Measurements from ENCODE around the gene PDZK1IP1.
A peak's percentile ranks its signal among the peaks of the same experiment; 100 is the strongest.
"Not testable (repeated sequence)": the region's sequence is repeated elsewhere in the genome, so short reads cannot be mapped to it uniquely, and the experiment has no call there.

PDZK1IP1 gene

DNA sequence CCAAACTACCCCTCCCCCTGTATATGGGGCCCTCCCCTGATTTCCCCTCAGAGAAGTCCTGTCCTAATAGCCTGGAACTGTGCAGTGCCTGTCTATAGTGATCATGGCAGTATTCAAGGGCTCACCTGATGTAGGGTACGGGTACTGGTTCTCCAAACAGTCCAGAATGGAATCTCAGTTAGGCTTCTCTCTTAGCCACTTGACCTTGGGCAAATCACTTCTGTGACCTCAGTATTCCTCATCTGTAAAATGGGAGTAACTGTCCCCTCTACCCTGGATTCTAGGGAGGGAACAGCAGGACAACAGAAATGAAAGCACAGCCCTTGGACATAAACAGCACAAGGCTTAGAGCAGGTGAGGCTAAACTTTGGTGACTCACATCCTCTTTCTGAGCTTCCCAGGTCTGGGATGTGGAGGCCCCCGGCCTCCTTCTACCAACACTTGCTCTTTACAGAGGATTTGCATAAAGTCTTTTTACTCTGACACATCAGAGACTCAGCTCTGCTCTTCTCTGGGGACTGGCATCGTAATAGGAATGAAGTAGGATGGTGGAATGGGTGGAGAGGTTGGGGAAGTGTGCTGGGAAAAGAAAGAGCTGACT, 20.0 kb upstream of the PDZK1IP1 start:
- DNase-seq = no peak
- H3K27me3 ChIP-seq = peaks cover 0 to 22% of the 10 kb centered on the region in 2 donors
- TF ChIP-seq CTCF (IDR thresholded peaks at IDR 0.05) = no peak
- H3K9me3 ChIP-seq = no peaks in the 10 kb centered on the region
- no peaks in the 10 kb centered on the region for H3K36me3 ChIP-seq
- H3K4me1 ChIP-seq = no peaks in the 10 kb centered on the region
- intact Hi-C loops (cut with DNase I; ENCODE audit: low total_unique reads) = no loop called here
- H3K27ac ChIP-seq = no peak overlapping the region
- no peak overlapping the region for H3K4me3 ChIP-seq

DNA sequence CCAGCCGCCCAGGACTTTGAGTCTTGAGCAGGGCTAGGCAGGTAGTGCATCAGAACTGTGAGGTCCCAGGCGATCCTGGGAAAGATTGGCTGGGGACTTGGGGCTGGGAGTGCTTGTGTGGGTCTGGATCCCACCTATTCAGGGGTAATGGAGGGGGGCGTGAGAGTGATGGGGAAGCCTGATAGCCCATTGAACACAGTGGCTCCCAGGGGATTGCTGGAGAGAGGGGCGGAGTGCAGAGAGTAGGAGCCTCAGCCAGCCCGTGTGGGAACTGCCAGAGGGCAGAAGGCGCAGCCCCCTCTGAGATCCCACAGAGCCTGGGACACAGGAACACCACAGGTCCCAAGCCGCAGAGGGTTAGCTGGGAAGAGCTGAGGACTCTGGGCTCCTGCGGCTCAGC, 19.3 kb upstream of the PDZK1IP1 start:
- H3K4me1 ChIP-seq = no peaks in the 10 kb centered on the region
- H3K27me3 ChIP-seq = peaks cover 0 to 22% of the 10 kb centered on the region in 2 donors
- intact Hi-C loops (cut with DNase I; ENCODE audit: low total_unique reads) = no loop called here
- no peaks in the 10 kb centered on the region for H3K36me3 ChIP-seq
- peak in 1 of 2 donors; percentile 44 for DNase-seq
- no peak for TF ChIP-seq CTCF (IDR thresholded peaks at IDR 0.05)
- H3K4me3 ChIP-seq = no peak overlapping the region
- no peak overlapping the region for H3K27ac ChIP-seq
- H3K9me3 ChIP-seq = no peaks in the 10 kb centered on the region

- Histone ChIP-seq H3K36me3 (no peaks in the 10 kb centered on the region), H3K4me3 (no peak overlapping the region), H3K9me3 (no peaks in the 10 kb centered on the region), H3K4me1 (no peaks in the 10 kb centered on the region), H3K27me3 (peaks cover 0 to 22% of the 10 kb centered on the region in 2 donors), H3K27ac (no peak overlapping the region)
- intact Hi-C loops (cut with DNase I; ENCODE audit: low total_unique reads) = no loop called here
- no peak for DNase-seq
- TF ChIP-seq CTCF (IDR thresholded peaks at IDR 0.05) = no peak
Observed at GRCh38 chr1:47208374-47208850, 18.6 kb upstream of the PDZK1IP1 start.

GRCh38 chr1:47207803-47208373, 18.1 kb upstream of the PDZK1IP1 start:
- H3K36me3 ChIP-seq = no peaks in the 10 kb centered on the region
- DNase-seq = peak in 1 of 2 donors; percentile 49
- intact Hi-C loops (cut with DNase I; ENCODE audit: low total_unique reads) = no loop called here
- H3K9me3 ChIP-seq = no peaks in the 10 kb centered on the region
- peaks cover 0 to 22% of the 10 kb centered on the region in 2 donors for H3K27me3 ChIP-seq
- TF ChIP-seq CTCF (IDR thresholded peaks at IDR 0.05) = no peak
- H3K4me1 ChIP-seq = no peaks in the 10 kb centered on the region
- H3K4me3 ChIP-seq = no peak overlapping the region
- H3K27ac ChIP-seq = no peak overlapping the region

GRCh38 chr1:47205918-47206317, 16.1 kb upstream of the PDZK1IP1 start:
- H3K27me3 ChIP-seq = peaks cover 0 to 24% of the 10 kb centered on the region in 2 donors
- intact Hi-C loops (cut with DNase I; ENCODE audit: low total_unique reads) = no loop called here
- no peak for TF ChIP-seq CTCF (IDR thresholded peaks at IDR 0.05)

DNA sequence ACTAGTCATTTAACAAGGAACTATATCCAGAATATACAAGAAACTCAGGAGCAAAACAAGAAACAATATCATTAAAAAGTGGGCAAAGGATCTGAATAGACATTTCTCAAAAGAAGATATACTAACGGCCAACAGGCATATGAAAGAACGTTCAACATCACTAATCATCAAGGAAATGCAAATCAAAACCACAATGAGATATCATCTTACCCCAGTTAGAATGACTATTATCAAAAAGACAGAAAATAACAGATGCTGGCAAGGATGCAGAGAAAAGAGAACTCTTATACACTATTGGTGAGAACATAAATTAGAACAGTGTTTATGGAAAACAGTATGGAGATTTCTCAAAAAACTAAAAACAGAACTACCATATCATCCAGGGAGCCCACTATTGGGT, 13.7 kb upstream of the PDZK1IP1 start:
- H3K4me1 ChIP-seq; intact Hi-C loops (cut with DNase I; ENCODE audit: low total_unique reads); H3K9me3 ChIP-seq; H3K36me3 ChIP-seq; DNase-seq; H3K4me3 ChIP-seq; H3K27ac ChIP-seq: not testable (repeated sequence)
- peaks cover 0 to 30% of the 10 kb centered on the region in 2 donors for H3K27me3 ChIP-seq

More at GRCh38 chr1:47205918-47206317, 16.1 kb upstream of the PDZK1IP1 start:
- H3K27ac ChIP-seq = no peak overlapping the region
- no peaks in the 10 kb centered on the region for H3K4me1 ChIP-seq
- no peaks in the 10 kb centered on the region for H3K9me3 ChIP-seq
- no peaks in the 10 kb centered on the region for H3K36me3 ChIP-seq
- peak in 1 of 2 donors; percentile 53 for DNase-seq
- no peak overlapping the region for H3K4me3 ChIP-seq
